22Rv1 (cell line): Measurements from ENCODE around the gene TNFSF4.

Experiments
- CTCF ChIP-seq: fragments of 450-650 bp; IDR thresholded peaks from 2 replicates; pipeline ENCODE4 v1.5.1; 2017; ENCODE audit warnings: mild to moderate bottlenecking
- ZFX ChIP-seq: fragments of 450-650 bp; IDR thresholded peaks from 2 replicates; pipeline ENCODE4 v1.6.1; 2017; ENCODE audit warnings: antibody characterized with exemption, borderline replicate concordance

- no peak for TF ChIP-seq CTCF
- no peak for TF ChIP-seq ZFX
Observed at GRCh38 chr1:173205146-173206051, 1.7 kb downstream of the TNFSF4 start.
